HepG2 (cell line): ENCODE results near the gene ZNF148. TPM values are rescaled to one million over a fixed set of nuclear protein-coding genes. Genes with fewer than 3 reads are reported as not detected.

Experiments used
- ATAC-seq: fragments of 200-7000 bp; cut with Tn5 transposase; 3 replicates; pipeline ENCODE4 v1.9.1; 2020; ENCODE audit warnings: mild to moderate bottlenecking, moderate library complexity
- BruUV-seq: library from RNA; stranded (reverse); fragments of 400-500 nt; replicated peaks from 2 replicates; lab custom pipeline; 2021; lab: Mats Ljungman, UMichigan
- CTCF ChIA-PET: fragments of 300-600 bp; formaldehyde crosslinking; extraction: SDS; loops from one replicate; lab custom pipeline; 2021; ENCODE audit warnings: low total read pairs, inconsistent platforms, low intra/inter-chr PET ratio; lab: Yijun Ruan, JAX
- POLR2A ChIA-PET: fragments of 350-600 bp; sonication (Branson Sonifier 250); formaldehyde crosslinking; loops from one replicate; lab custom pipeline; 2020; ENCODE audit warnings: antibody characterized with exemption, inconsistent platforms; lab: Yijun Ruan, JAX
- DNase-seq: peaks from one replicate; pipeline ENCODE4 v3.0.0-alpha.2; 2015; ENCODE audit warnings: low spot score
- FAIRE-seq: peaks from 3 replicates; lab custom pipeline; 2011; peaks lifted over from hg19 to GRCh38; lab: Jason Lieb, UNC
- H2AFZ ChIP-seq: one replicate; pipeline ENCODE4 v1.6.1; 2011; ENCODE audit warnings: low read length, inconsistent platforms
- H3K27ac ChIP-seq: fragments of 300-600 bp; 3 replicates; pipeline ENCODE4 v1.8.0; 2011; ENCODE audit warnings: mixed run types, mild to moderate bottlenecking, mixed read lengths, low read length, inconsistent platforms; ENCODE audit not compliant: insufficient read depth; ENCODE audit errors: extremely low read length
- H3K27me3 ChIP-seq, 2 experiments: fragments of 200-600 bp in 1 of 2; 2 replicates in 1 of 2; 3 replicates in 1 of 2; pipeline versions ENCODE4 v1.6.0 to v1.8.0; 2011; ENCODE audit warnings: low read length in 2 of 2, mild to moderate bottlenecking in 2 of 2, moderate library complexity in 2 of 2, inconsistent platforms in 1 of 2; ENCODE audit not compliant: insufficient read depth in 2 of 2, control insufficient read depth in 1 of 2
- H3K36me3 ChIP-seq, 2 experiments: fragments of 200-600 bp in 1 of 2; replicated peaks in 1 of 2; 2 replicates in 1 of 2; 3 replicates in 1 of 2; pipeline versions ENCODE4 v1.5.1 to v1.8.0; 2011; ENCODE audit warnings: low read length in 2 of 2, inconsistent platforms in 1 of 2; ENCODE audit not compliant: insufficient read depth in 2 of 2, control insufficient read depth in 1 of 2
- H3K4me1 ChIP-seq: 2 replicates; pipeline ENCODE4 v1.5.1; 2012; ENCODE audit warnings: low read length, inconsistent platforms; ENCODE audit not compliant: insufficient read depth
- H3K4me2 ChIP-seq: 2 replicates; pipeline ENCODE4 v1.6.0; 2011; ENCODE audit warnings: low read depth, low read length, inconsistent platforms
- H3K4me3 ChIP-seq, 3 experiments: fragments of 200-600 bp in 1 of 3; sonication (generic), shearing (Covaris generic) in 1 of 3; replicated peaks in 1 of 3; 2 replicates each; pipeline ENCODE4 v1.5.1; 2011 to 2016; ENCODE audit warnings: low read length in 3 of 3, inconsistent platforms in 2 of 3, low read depth in 2 of 3, mild to moderate bottlenecking in 2 of 3, control low read depth in 1 of 3, mixed read lengths in 1 of 3; ENCODE audit not compliant: insufficient read depth in 1 of 3
- H3K79me2 ChIP-seq: one replicate; pipeline ENCODE4 v1.6.1; 2011; ENCODE audit warnings: low read length, inconsistent platforms; ENCODE audit not compliant: insufficient read depth
- H3K9ac ChIP-seq: 2 replicates; pipeline ENCODE4 v1.6.0; 2011; ENCODE audit warnings: mild to moderate bottlenecking, low read depth, low read length, inconsistent platforms; ENCODE audit not compliant: insufficient read depth
- H3K9me3 ChIP-seq: 2 replicates; pipeline ENCODE4 v1.5.1; 2012; ENCODE audit warnings: mild to moderate bottlenecking, low read length
- H4K20me1 ChIP-seq: 2 replicates; pipeline ENCODE4 v1.6.0; 2011; ENCODE audit warnings: inconsistent platforms, mild to moderate bottlenecking, low read length, moderate library complexity; ENCODE audit not compliant: insufficient read depth
- ARNT ChIP-seq: fragments of 450-650 bp; IDR thresholded peaks from 2 replicates; pipeline ENCODE4 v1.6.1; 2017
- WGBS: methylation state at CpG from one replicate; pipeline ENCODE4 v1.1.6; 2017; ENCODE audit warnings: low lambda C conversion rate; 5-methylcytosine and 5-hydroxymethylcytosine counted together
- in situ Hi-C: cut with HindIII; loops from 2 replicates; pipeline ENCODE4 v1.10.0; 2017; ENCODE audit warnings: low pct_unique_long_range_greater_than_20kb; ENCODE audit not compliant: extremely low pct_ligation_motif_present
- intact Hi-C: fragments of 100-400 bp; cut with micrococcal nuclease; formaldehyde crosslinking; loops from one replicate; pipeline ENCODE4 v1.10.0; 2022; ENCODE audit not compliant: unreplicated experiment
- polyA plus RNA-seq, 8 experiments: library from polyadenylated mRNA; depleted of rRNA in 3 of 8; stranded (reverse) in 7 of 8; unstranded in 1 of 8; fragments of >200 nt; fragmentation: Illumina TruSeq in 4 of 8; extraction: Trizol in 4 of 8; gene quantifications; 2 replicates each; pipeline versions ENCODE4 v1.2.1 to v1.2.3, GENCODE V29; 2011 to 2016; ENCODE audit warnings: low read depth in 4 of 8, missing spikeins in 1 of 8, mixed read lengths in 1 of 8; ENCODE audit not compliant: insufficient read depth in 1 of 8
- total RNA-seq, 5 experiments: library from RNA; depleted of rRNA; stranded (reverse); fragments of >200 nt; fragmentation: Illumina TruSeq; extraction: Trizol; gene quantifications; 2 replicates each; pipeline ENCODE4 v1.2.3, GENCODE V29; 2016; ENCODE audit warnings: low read depth in 1 of 5
- TF ChIP-seq, protein P1 (sequence below): sonication (generic); formaldehyde crosslinking; IDR thresholded peaks from 2 replicates; pipeline ENCODE4 v1.4.0; 2020; ENCODE audit warnings: missing genetic modification reagents
- TF ChIP-seq, protein P2 (sequence below): sonication (generic); formaldehyde crosslinking; conservative IDR thresholded peaks from 2 replicates; pipeline ENCODE4 v1.8.1; 2023; ENCODE audit warnings: missing genetic modification reagents

ZNF148 gene
- total and polyA plus RNA-seq, 2 of the 13 experiments (the other 11 are each of a cell fraction or from before 2014, with no cell fraction given) = 10.6 to 36.1 TPM

DNA sequence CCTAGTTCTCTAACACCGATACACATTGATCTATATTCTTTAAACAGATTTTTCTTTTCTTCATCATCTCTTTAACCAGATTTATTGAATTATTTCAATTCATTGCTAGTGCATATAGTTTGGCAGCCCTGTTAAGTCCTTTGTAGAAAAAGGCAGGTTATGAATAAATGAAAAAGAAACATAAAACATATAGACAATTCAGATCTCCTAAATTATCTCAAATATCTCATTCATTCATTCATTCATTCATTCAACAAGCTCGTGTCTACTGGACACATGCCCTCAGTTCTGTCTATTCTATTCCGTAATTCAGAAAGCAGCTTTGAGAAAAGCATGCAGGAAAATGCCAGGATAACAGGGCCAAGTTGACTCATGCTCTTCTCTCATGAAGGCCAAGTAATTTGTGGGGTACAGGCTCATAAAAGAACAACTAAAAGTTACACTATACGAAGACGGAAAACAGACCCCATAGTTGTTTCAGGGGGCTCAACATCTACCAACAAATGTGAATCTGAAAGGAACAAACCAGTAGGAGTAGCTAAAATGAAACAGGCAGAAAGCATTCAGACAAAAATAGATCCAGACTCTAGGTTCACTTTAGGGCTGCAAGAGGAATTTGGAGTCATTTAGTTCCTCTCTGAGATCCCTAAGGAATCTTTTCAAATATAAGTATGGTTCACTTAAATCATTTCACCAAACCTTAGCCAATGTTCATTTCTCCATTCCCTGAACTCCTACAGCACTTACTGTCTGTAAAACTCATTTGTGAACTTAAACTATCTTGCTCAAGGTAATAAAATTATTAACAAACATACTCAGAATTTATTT, 7.5 kb downstream of the ZNF148 start (continued):
- TF ChIP-seq, protein P1, sequence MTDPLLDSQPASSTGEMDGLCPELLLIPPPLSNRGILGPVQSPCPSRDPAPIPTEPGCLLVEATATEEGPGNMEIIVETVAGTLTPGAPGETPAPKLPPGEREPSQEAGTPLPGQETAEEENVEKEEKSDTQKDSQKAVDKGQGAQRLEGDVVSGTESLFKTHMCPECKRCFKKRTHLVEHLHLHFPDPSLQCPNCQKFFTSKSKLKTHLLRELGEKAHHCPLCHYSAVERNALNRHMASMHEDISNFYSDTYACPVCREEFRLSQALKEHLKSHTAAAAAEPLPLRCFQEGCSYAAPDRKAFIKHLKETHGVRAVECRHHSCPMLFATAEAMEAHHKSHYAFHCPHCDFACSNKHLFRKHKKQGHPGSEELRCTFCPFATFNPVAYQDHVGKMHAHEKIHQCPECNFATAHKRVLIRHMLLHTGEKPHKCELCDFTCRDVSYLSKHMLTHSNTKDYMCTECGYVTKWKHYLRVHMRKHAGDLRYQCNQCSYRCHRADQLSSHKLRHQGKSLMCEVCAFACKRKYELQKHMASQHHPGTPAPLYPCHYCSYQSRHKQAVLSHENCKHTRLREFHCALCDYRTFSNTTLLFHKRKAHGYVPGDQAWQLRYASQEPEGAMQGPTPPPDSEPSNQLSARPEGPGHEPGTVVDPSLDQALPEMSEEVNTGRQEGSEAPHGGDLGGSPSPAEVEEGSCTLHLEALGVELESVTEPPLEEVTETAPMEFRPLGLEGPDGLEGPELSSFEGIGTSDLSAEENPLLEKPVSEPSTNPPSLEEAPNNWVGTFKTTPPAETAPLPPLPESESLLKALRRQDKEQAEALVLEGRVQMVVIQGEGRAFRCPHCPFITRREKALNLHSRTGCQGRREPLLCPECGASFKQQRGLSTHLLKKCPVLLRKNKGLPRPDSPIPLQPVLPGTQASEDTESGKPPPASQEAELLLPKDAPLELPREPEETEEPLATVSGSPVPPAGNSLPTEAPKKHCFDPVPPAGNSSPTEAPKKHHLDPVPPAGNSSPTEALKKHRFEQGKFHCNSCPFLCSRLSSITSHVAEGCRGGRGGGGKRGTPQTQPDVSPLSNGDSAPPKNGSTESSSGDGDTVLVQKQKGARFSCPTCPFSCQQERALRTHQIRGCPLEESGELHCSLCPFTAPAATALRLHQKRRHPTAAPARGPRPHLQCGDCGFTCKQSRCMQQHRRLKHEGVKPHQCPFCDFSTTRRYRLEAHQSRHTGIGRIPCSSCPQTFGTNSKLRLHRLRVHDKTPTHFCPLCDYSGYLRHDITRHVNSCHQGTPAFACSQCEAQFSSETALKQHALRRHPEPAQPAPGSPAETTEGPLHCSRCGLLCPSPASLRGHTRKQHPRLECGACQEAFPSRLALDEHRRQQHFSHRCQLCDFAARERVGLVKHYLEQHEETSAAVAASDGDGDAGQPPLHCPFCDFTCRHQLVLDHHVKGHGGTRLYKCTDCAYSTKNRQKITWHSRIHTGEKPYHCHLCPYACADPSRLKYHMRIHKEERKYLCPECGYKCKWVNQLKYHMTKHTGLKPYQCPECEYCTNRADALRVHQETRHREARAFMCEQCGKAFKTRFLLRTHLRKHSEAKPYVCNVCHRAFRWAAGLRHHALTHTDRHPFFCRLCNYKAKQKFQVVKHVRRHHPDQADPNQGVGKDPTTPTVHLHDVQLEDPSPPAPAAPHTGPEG (CRISPR knock-in tag) = no peak
- no peak for TF ChIP-seq ARNT

DNA sequence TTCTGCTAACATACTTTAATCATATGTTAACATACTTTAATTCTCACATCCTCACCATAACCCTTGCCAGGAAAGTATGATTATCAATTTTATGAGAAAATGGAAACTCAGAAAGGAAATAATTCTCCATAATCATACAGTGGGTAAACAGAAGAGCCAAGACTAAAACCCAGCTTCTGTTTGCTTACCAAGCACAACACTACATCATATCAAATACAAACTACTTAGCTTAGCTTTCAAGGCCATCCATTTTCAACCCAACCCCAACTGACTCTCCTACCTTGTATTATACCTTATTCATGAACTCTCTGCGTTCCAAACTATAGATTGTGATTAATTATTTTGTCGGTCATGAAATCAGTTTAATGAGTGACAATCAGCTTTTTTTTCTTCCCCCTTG, 9.0 kb downstream of the ZNF148 start:
- TF ChIP-seq, protein P2, sequence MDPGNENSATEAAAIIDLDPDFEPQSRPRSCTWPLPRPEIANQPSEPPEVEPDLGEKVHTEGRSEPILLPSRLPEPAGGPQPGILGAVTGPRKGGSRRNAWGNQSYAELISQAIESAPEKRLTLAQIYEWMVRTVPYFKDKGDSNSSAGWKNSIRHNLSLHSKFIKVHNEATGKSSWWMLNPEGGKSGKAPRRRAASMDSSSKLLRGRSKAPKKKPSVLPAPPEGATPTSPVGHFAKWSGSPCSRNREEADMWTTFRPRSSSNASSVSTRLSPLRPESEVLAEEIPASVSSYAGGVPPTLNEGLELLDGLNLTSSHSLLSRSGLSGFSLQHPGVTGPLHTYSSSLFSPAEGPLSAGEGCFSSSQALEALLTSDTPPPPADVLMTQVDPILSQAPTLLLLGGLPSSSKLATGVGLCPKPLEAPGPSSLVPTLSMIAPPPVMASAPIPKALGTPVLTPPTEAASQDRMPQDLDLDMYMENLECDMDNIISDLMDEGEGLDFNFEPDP (CRISPR knock-in tag) = no peak
- TF ChIP-seq, all 625 proteins: peak for 0
- FAIRE-seq (no peak), ATAC-seq (no peak; the same call in 2 of the 3 replicates), DNase-seq (no peak)
- CTCF ChIA-PET = no interaction called here
- H3K9me3 ChIP-seq = no peaks in the 10 kb centered on the region
- H2AFZ ChIP-seq = no peak overlapping the region
- no peak overlapping the region for H3K4me2 ChIP-seq
- WGBS = 83% methylated on average over 2 of the region's 2 CpGs
- in situ Hi-C loops = no loop called here
- H3K9ac ChIP-seq = no peak overlapping the region
- peaks cover 10% of the 10 kb centered on the region; the same call in 1 of the 2 replicates for H4K20me1 ChIP-seq
- peaks cover 98% of the 10 kb centered on the region for H3K79me2 ChIP-seq
- H3K27ac ChIP-seq = no peak overlapping the region
- no peak overlapping the region for H3K4me3 ChIP-seq
- peaks cover 0 to 3% of the 10 kb centered on the region in 2 experiments; a peak in 1 of 5 replicates for H3K36me3 ChIP-seq
- intact Hi-C loops = no loop called here
- POLR2A ChIA-PET = interaction anchor here (1.2 kb wide), 1 partner anchor 9 kb away, joined by 7 read pairs; the partner anchor contains the start of gene ZNF148
- BruUV-seq = no TSS peak
- H3K27me3 ChIP-seq = no peaks in the 10 kb centered on the region
- H3K4me1 ChIP-seq = peaks cover 34% of the 10 kb centered on the region
